CD4-positive, alpha-beta T cell (primary cell): Measurements from ENCODE around the gene TSPAN12. TPM values are rescaled to one million over a fixed set of nuclear protein-coding genes. Genes with fewer than 3 reads are reported as not detected.
A peak's percentile ranks its signal among the peaks of the same experiment; 100 is the strongest.

Experiments used
- ATAC-seq: fragments of 200-7000 bp; cut with Tn5 transposase; one replicate; pipeline ENCODE4 v1.10.0; 2022; ENCODE audit warnings: mild to moderate bottlenecking; ENCODE audit not compliant: poor library complexity
- CTCF ChIA-PET: fragments of 350-600 bp; sonication (Branson Sonifier 250); formaldehyde crosslinking; loops from one replicate; lab custom pipeline; 2021; ENCODE audit warnings: antibody characterized with exemption, inconsistent platforms; lab: Charles Lee
- POLR2A ChIA-PET: fragments of 350-600 bp; sonication (Branson Sonifier 250); formaldehyde crosslinking; loops from one replicate; lab custom pipeline; 2021; ENCODE audit warnings: antibody characterized with exemption, inconsistent platforms; lab: Charles Lee
- DNase-seq, 14 experiments: peaks; one replicate each; pipeline ENCODE4 v3.0.0-alpha.2; 2013 to 2020; ENCODE audit warnings: mixed read lengths in 2 of 14
- H3K27ac ChIP-seq, 2 donors: one replicate each; pipeline versions ENCODE4 v1.5.1 to v1.7.0; 2013; ENCODE audit warnings: low read length in 2 of 2, low read depth in 1 of 2, mild to moderate bottlenecking in 1 of 2
- H3K27me3 ChIP-seq, 2 experiments: 1 replicate in 1 of 2; 2 replicates in 1 of 2; pipeline versions ENCODE4 v1.6.1 to v1.7.0; 2013; ENCODE audit warnings: low read length in 2 of 2, control low read depth in 1 of 2, mild to moderate bottlenecking in 1 of 2, moderate library complexity in 1 of 2; ENCODE audit not compliant: insufficient read depth in 2 of 2, control insufficient read depth in 1 of 2
- H3K36me3 ChIP-seq: one replicate; pipeline ENCODE4 v1.6.1; 2013; ENCODE audit warnings: low read length, control low read depth; ENCODE audit not compliant: insufficient read depth
- H3K4me1 ChIP-seq: one replicate; pipeline ENCODE4 v1.6.1; 2013; ENCODE audit warnings: low read length, control low read depth; ENCODE audit not compliant: insufficient read depth
- H3K4me3 ChIP-seq: one replicate; pipeline ENCODE4 v1.5.1; 2013; ENCODE audit warnings: mild to moderate bottlenecking, low read length, moderate library complexity
- H3K9me3 ChIP-seq, 2 experiments: 1 replicate in 1 of 2; 2 replicates in 1 of 2; pipeline versions ENCODE4 v1.6.1 to v1.7.0; 2013; ENCODE audit warnings: low read length in 2 of 2, mild to moderate bottlenecking in 2 of 2, control low read depth in 1 of 2, moderate library complexity in 1 of 2; ENCODE audit not compliant: control insufficient read depth in 1 of 2, insufficient read depth in 1 of 2
- H3K27ac Mint-ChIP-seq: one replicate; pipeline ENCODE4 v1.8.0; 2020; ENCODE audit warnings: mixed read lengths
- H3K27me3 Mint-ChIP-seq: one replicate; pipeline ENCODE4 v1.8.0; 2021; ENCODE audit warnings: mixed read lengths
- H3K36me3 Mint-ChIP-seq: one replicate; pipeline ENCODE4 v1.8.0; 2021; ENCODE audit warnings: low read depth, mixed read lengths
- H3K4me1 Mint-ChIP-seq: one replicate; pipeline ENCODE4 v1.8.0; 2021; ENCODE audit warnings: low read depth, mixed read lengths
- H3K4me3 Mint-ChIP-seq: one replicate; pipeline ENCODE4 v1.8.0; 2020; ENCODE audit warnings: mild to moderate bottlenecking, mixed read lengths
- H3K9me3 Mint-ChIP-seq: one replicate; pipeline ENCODE4 v1.8.0; 2020; ENCODE audit warnings: mixed read lengths
- intact Hi-C, 2 experiments: fragments of 100-400 bp; cut with DNase I in 1 of 2; cut with micrococcal nuclease in 1 of 2; formaldehyde crosslinking; loops; one replicate each; pipeline versions ENCODE4 v1.15.1 to v1.9.0; 2023 to 2025; cut with DNase I, micrococcal nuclease
- total RNA-seq, 174 experiments: library from RNA in 2 of 174; stranded (reverse) in 2 of 174; gene quantifications; one replicate each; pipeline ENCODE4 v1.2.3 and lab custom pipeline; 2021 to 2026
- TF ChIP-seq, protein P1 (sequence below): fragments of 200-600 bp; IDR thresholded peaks from one replicate; pipeline ENCODE4 v1.8.0; 2022; ENCODE audit warnings: antibody characterized with exemption, mild to moderate bottlenecking

Gene TSPAN12
- total RNA-seq, 2 experiments from 2014 or later = not detected

DNA sequence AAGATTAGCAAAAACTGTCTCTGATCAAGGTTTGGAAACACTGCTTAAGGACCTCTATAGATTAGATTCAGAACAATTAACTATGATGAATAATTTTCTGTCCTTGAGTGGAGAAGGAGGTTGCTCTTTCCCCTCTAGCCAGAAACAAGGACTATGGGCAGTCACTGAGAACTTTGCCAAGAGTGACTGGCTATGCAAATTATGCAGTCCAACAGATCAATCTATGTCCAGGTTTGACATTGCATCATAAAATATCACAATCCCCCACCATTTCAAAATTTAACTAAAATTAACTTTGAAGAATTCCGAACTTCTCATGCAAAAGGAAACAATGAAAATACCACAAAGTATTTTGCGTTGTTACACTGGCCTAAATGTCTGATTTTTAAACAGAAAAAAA lies 50.6 kb downstream of the TSPAN12 start:
- POLR2A ChIA-PET = no interaction called here
- no peak for DNase-seq
- Mint-ChIP-seq H3K4me3 (no peak overlapping the region), H3K27ac (no peak overlapping the region), H3K9me3 (no peaks in the 10 kb centered on the region), H3K4me1 (no peaks in the 10 kb centered on the region), H3K27me3 (peaks cover 27% of the 10 kb centered on the region), H3K36me3 (no peaks in the 10 kb centered on the region)
- TF ChIP-seq, protein P1, sequence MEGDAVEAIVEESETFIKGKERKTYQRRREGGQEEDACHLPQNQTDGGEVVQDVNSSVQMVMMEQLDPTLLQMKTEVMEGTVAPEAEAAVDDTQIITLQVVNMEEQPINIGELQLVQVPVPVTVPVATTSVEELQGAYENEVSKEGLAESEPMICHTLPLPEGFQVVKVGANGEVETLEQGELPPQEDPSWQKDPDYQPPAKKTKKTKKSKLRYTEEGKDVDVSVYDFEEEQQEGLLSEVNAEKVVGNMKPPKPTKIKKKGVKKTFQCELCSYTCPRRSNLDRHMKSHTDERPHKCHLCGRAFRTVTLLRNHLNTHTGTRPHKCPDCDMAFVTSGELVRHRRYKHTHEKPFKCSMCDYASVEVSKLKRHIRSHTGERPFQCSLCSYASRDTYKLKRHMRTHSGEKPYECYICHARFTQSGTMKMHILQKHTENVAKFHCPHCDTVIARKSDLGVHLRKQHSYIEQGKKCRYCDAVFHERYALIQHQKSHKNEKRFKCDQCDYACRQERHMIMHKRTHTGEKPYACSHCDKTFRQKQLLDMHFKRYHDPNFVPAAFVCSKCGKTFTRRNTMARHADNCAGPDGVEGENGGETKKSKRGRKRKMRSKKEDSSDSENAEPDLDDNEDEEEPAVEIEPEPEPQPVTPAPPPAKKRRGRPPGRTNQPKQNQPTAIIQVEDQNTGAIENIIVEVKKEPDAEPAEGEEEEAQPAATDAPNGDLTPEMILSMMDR = no peak
- Histone ChIP-seq H3K27ac (no peak overlapping the region), H3K4me3 (no peak overlapping the region), H3K4me1 (no peaks in the 10 kb centered on the region), H3K27me3 (peaks cover 0 to 6% of the 10 kb centered on the region in 2 experiments), H3K36me3 (no peaks in the 10 kb centered on the region), H3K9me3 (no peaks in the 10 kb centered on the region)
- ATAC-seq = no peak
- CTCF ChIA-PET = interaction anchor here (1.3 kb wide), 2 partner anchors 18 to 42 kb away, joined by 3 to 5 read pairs; no protein-coding TSS in a partner anchor
- intact Hi-C loops = loop anchor here (2.0 to 5.0 kb wide), 2 partner anchors 145 to 299 kb away; partner anchors contain the start of gene ING3 (in 1 of the 2)

DNA sequence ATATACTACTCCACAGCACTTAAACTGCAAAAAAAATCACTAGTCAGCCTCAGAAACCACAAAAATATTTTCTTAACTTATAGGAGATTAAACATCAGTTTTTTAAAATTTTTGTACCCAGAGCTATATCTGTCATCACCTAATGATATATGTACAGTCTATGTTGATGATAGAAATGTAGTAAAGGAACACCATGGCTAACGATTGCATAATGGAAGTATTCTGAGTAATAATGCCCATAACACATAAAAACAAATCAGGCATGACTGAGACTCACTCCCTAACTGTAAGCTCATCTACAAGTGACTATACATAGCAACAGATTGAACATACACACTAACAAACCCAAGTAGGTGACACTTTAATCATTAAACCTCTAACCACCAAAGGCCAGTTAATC lies 51.3 kb downstream of the TSPAN12 start:
- ChIA-PET CTCF (interaction anchor here (0.8 to 1.3 kb wide), 7 partner anchors 12 to 300 kb away, joined by 3 to 7 read pairs (median 3); no protein-coding TSS in a partner anchor), POLR2A (no interaction called here)
- Histone ChIP-seq H3K36me3 (no peaks in the 10 kb centered on the region), H3K4me1 (no peaks in the 10 kb centered on the region), H3K27me3 (peaks cover 0 to 6% of the 10 kb centered on the region in 2 experiments), H3K4me3 (no peak overlapping the region), H3K27ac (no peak overlapping the region), H3K9me3 (no peaks in the 10 kb centered on the region)
- intact Hi-C loops = loop anchor here (1.0 to 5.0 kb wide), 4 partner anchors 146 to 302 kb away; partner anchors contain the start of gene ING3 (in 1 of the 2)
- Mint-ChIP-seq H3K4me1 (no peaks in the 10 kb centered on the region), H3K4me3 (no peak overlapping the region), H3K27ac (no peak overlapping the region), H3K27me3 (peaks cover 23% of the 10 kb centered on the region), H3K36me3 (no peaks in the 10 kb centered on the region), H3K9me3 (no peaks in the 10 kb centered on the region)
- DNase-seq = no peak
- no peak for ATAC-seq
- TF ChIP-seq, protein P1 = no peak

DNA sequence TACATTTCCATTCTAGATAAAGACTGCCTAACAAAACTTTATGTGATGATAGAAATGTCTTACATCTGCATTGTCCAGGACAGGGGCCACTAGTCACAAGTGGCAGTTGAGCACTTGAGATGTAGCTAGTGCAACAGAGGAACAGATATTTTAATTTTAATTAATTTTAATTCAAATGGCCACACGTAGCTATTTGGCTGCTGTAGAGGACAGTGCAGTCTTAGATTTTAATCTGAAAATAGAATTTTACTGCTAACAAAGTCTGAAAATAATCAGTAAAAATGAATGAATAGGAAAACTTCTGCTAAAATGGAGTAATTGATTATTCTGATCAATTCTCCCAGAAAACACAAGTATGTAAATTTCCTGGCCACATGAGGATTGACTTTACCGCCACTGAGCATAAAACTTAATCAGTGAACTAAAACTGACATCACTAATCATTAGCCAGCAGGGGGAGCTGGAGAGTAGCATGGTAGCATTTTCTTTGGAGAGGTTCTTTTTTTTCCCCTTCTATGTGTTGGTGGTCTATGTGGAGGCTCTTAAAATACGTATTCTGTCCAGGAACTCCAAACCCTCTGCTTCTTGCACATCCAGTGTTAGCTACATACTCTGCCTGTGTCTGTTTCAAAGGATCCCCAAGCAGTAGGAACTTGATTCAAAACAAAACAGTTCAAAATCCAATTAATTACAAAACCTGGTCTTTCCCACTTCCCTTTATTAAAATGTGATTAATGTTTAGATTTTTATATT lies 52.1 kb downstream of the TSPAN12 start:
- Mint-ChIP-seq H3K4me3 (no peak overlapping the region), H3K27ac (no peak overlapping the region), H3K27me3 (peaks cover 19% of the 10 kb centered on the region), H3K4me1 (no peaks in the 10 kb centered on the region), H3K36me3 (no peaks in the 10 kb centered on the region), H3K9me3 (no peaks in the 10 kb centered on the region)
- Histone ChIP-seq H3K36me3 (no peaks in the 10 kb centered on the region), H3K27ac (no peak overlapping the region), H3K9me3 (no peaks in the 10 kb centered on the region), H3K27me3 (peaks cover 0 to 6% of the 10 kb centered on the region in 2 experiments), H3K4me3 (no peak overlapping the region), H3K4me1 (no peaks in the 10 kb centered on the region)
- peak; percentile 41 for ATAC-seq
- ChIA-PET CTCF (interaction anchor here (0.8 to 1.3 kb wide), 7 partner anchors 13 to 301 kb away, joined by 3 to 7 read pairs (median 3); no protein-coding TSS in a partner anchor), POLR2A (no interaction called here)
- DNase-seq = peak in 13 of 14 experiments; percentile 9 to 72 (median 26)
- TF ChIP-seq, protein P1 = peak; percentile 84
- intact Hi-C loops = loop anchor here (1.0 to 5.0 kb wide), 4 partner anchors 146 to 302 kb away; partner anchors contain the start of gene ING3 (in 1 of the 2)
